ENCODE results near the gene TNFAIP1.

DNA sequence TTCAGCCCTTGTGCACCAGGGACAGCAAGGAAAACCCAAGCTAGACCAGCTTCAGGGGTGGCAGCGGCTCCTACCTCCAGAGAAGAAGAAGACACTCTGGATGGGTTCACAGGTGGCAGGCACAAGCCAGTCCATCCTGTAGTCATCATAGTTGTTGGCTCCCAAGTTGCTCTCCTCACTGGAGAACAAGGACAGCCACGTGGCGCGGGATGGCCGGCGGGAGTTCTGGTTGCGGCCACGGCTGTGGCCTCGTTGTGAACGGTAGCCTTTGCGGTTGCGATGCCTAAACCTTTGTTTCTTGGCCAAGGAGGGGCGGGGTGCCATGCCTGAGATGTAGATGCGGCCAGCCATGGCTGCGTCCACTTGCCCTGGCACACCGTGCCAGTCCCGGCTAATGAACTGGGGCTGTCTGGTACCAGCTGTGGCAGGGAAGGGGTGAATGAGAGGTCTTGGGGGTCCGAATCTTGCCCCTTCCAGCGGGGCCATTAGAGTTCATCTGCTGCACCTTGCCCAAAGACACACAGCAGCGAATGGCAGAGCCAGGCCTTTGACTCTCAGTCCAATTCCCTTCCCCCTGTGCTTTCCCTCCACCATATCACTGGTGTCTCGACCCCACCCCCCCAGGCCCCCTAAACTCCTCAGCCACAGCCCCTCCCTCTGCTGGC lies 32.2 kb downstream of the TNFAIP1 start:
- TF ChIP-seq CTCF (conservative IDR thresholded peaks at IDR 0.05 in 1 of 2, IDR thresholded peaks at IDR 0.05 in 1 of 2; ENCODE audit: extremely low read depth in 1 of 2, insufficient read depth in 1 of 2, low read depth in 1 of 2, low read length in 2 of 2) (no peak), EZH2 (IDR thresholded peaks at IDR 0.05; ENCODE audit: borderline replicate concordance, low read length) (no peak)

Measured in mammary epithelial cell (primary cell).